Measurements from ENCODE around the gene PTHLH.

GRCh38 chr12:27937768-27938167 lies 34.8 kb downstream of the PTHLH start:
- TF ChIP-seq CTCF (conservative IDR thresholded peaks at IDR 0.05) (no peak), ZFX (IDR thresholded peaks at IDR 0.05) (no peak)

Data from C4-2B (cell line).